CD14-positive monocyte (primary cell): ENCODE measurements around the gene RPSA. TPM values are rescaled to one million over a fixed set of nuclear protein-coding genes. Genes with fewer than 3 reads are reported as not detected.

ENCODE experiments used
- DNase-seq, 3 donors: peaks; one replicate each; pipeline ENCODE4 v3.0.0-alpha.2; 2011 to 2022
- H2AFZ ChIP-seq: 2 replicates; pipeline ENCODE4 v1.6.0; 2012; ENCODE audit warnings: mild to moderate bottlenecking, low read depth, low read length, inconsistent platforms; ENCODE audit not compliant: insufficient read depth, poor library complexity, severe bottlenecking
- H3K27ac ChIP-seq, 2 donors: 1 replicate in 1 of 2; 2 replicates in 1 of 2; pipeline ENCODE4 v1.5.1; 2012 to 2013; ENCODE audit warnings: low read length in 2 of 2, control low read depth in 1 of 2, inconsistent platforms in 1 of 2, low read depth in 1 of 2, mild to moderate bottlenecking in 1 of 2
- H3K27me3 ChIP-seq, 2 donors: one replicate each; pipeline versions ENCODE4 v1.6.0 to v1.6.1; 2011 to 2013; ENCODE audit warnings: low read length in 2 of 2; ENCODE audit not compliant: control insufficient read depth in 2 of 2, insufficient read depth in 2 of 2
- H3K36me3 ChIP-seq, 2 donors: replicated peaks in 1 of 2; 1 replicate in 1 of 2; 2 replicates in 1 of 2; pipeline versions ENCODE4 v1.5.1 to v1.6.1; 2012 to 2013; ENCODE audit warnings: low read length in 2 of 2, control low read depth in 1 of 2, inconsistent platforms in 1 of 2, mild to moderate bottlenecking in 1 of 2; ENCODE audit not compliant: insufficient read depth in 2 of 2, control insufficient read depth in 1 of 2
- H3K4me1 ChIP-seq, 2 donors: 1 replicate in 1 of 2; 2 replicates in 1 of 2; pipeline versions ENCODE4 v1.5.1 to v1.6.1; 2012 to 2013; ENCODE audit warnings: low read length in 2 of 2, control low read depth in 1 of 2, inconsistent platforms in 1 of 2, mild to moderate bottlenecking in 1 of 2, moderate library complexity in 1 of 2; ENCODE audit not compliant: insufficient read depth in 2 of 2, control insufficient read depth in 1 of 2
- H3K4me2 ChIP-seq: replicated peaks from 2 replicates; pipeline ENCODE3; 2012; ENCODE audit warnings: low read length, moderate library complexity, mild to moderate bottlenecking; ENCODE audit not compliant: poor library complexity, severe bottlenecking; ENCODE audit errors: extremely low read depth
- H3K4me3 ChIP-seq, 3 experiments: fragments of 200-600 bp in 1 of 3; sonication (generic) in 1 of 3; replicated peaks in 1 of 3; 1 replicate in 2 of 3; 2 replicates in 1 of 3; pipeline ENCODE4 v1.5.1; 2011 to 2013; ENCODE audit warnings: low read length in 3 of 3, mild to moderate bottlenecking in 3 of 3, control low read depth in 2 of 3, low read depth in 2 of 3, inconsistent platforms in 1 of 3, moderate library complexity in 1 of 3
- H3K79me2 ChIP-seq: 2 replicates; pipeline ENCODE4 v1.6.0; 2012; ENCODE audit warnings: mild to moderate bottlenecking, control low read depth, inconsistent platforms, low read length, moderate library complexity; ENCODE audit not compliant: insufficient read depth
- H3K9ac ChIP-seq: 2 replicates; pipeline ENCODE4 v1.6.0; 2017; ENCODE audit warnings: low read length, mild to moderate bottlenecking; ENCODE audit not compliant: insufficient read depth, poor library complexity, severe bottlenecking
- H3K9me3 ChIP-seq, 2 donors: replicated peaks in 1 of 2; 1 replicate in 1 of 2; 2 replicates in 1 of 2; pipeline versions ENCODE4 v1.5.1 to v1.6.1; 2012 to 2013; ENCODE audit warnings: low read length in 2 of 2, control low read depth in 1 of 2; ENCODE audit not compliant: control insufficient read depth in 1 of 2, insufficient read depth in 1 of 2
- H4K20me1 ChIP-seq: 2 replicates; pipeline ENCODE4 v1.6.0; 2012; ENCODE audit warnings: mild to moderate bottlenecking, low read length, control low read depth, moderate library complexity; ENCODE audit not compliant: insufficient read depth
- H3K27ac Mint-ChIP-seq, 7 donors: one replicate each; pipeline ENCODE4 v1.8.0; 2020; ENCODE audit warnings: mild to moderate bottlenecking in 7 of 7, mixed read lengths in 7 of 7, moderate library complexity in 6 of 7, inconsistent platforms in 2 of 7
- H3K27me3 Mint-ChIP-seq, 3 donors: one replicate each; pipeline ENCODE4 v1.8.0; 2021 to 2022; ENCODE audit warnings: low read depth in 3 of 3, mild to moderate bottlenecking in 3 of 3, mixed read lengths in 3 of 3, moderate library complexity in 3 of 3, inconsistent platforms in 1 of 3
- H3K36me3 Mint-ChIP-seq, 2 donors: one replicate each; pipeline ENCODE4 v1.8.0; 2020; ENCODE audit warnings: mixed read lengths in 2 of 2, inconsistent platforms in 1 of 2, mild to moderate bottlenecking in 1 of 2
- H3K4me1 Mint-ChIP-seq: one replicate; pipeline ENCODE4 v1.8.0; 2020; ENCODE audit warnings: mild to moderate bottlenecking, mixed read lengths
- H3K4me3 Mint-ChIP-seq, 2 donors: one replicate each; pipeline ENCODE4 v1.8.0; 2020; ENCODE audit warnings: mild to moderate bottlenecking in 2 of 2, mixed read lengths in 2 of 2, moderate library complexity in 1 of 2
- H3K9me3 Mint-ChIP-seq, 7 donors: one replicate each; pipeline ENCODE4 v1.8.0; 2020 to 2022; ENCODE audit warnings: mixed read lengths in 7 of 7, mild to moderate bottlenecking in 6 of 7, moderate library complexity in 6 of 7, inconsistent platforms in 2 of 7
- WGBS: methylation state at CpG from one replicate; pipeline ENCODE4 v1.1.5; 2013; ENCODE audit warnings: missing lambda C conversion rate; ENCODE audit not compliant: insufficient coverage; 5-methylcytosine and 5-hydroxymethylcytosine counted together
- intact Hi-C, 2 donors: fragments of 100-400 bp; cut with micrococcal nuclease; formaldehyde crosslinking; loops; one replicate each; pipeline versions ENCODE4 v1.15.0 to v1.15.1; 2023
- polyA plus RNA-seq, 3 donors: library from polyadenylated mRNA; depleted of rRNA in 1 of 3; unstranded in 2 of 3; stranded (reverse) in 1 of 3; fragments of 300-500 nt in 2 of 3; fragments of >200 nt in 1 of 3; fragmentation: Illumina TruSeq in 2 of 3; gene quantifications; 1 replicate in 2 of 3; 2 replicates in 1 of 3; pipeline ENCODE4 v1.2.3, GENCODE V29; 2012 to 2021
- TF ChIP-seq, protein P1 (sequence below): fragments of 200-600 bp; IDR thresholded peaks from one replicate; pipeline ENCODE4 v1.8.0; 2022; ENCODE audit warnings: antibody characterized with exemption, mild to moderate bottlenecking

The RPSA gene
- polyA plus RNA-seq, 3 donors: 172 to 574 (median 219) TPM

DNA sequence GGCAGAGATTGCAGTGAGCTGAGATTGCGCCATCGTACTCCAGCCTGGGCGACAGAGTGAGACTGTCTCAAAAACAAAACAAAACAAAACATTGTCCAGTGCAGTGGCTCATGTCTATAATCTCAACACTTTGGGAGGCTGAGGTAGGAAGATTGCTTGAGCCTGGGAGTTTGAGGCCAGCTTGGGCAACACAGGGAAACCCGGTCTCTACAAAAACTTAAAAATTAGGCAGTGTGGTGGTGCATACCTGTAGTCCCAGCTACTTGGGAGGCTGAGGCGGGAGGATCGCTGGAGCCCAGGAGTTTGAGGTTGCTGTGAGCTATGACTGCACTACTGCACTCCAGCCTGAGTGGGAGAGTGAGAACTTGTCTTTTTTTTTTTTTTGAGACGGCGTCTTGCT lies 33.8 kb downstream of the RPSA start:
- no peak overlapping the region for H3K27ac ChIP-seq
- H3K4me3 ChIP-seq: no peak overlapping the region
- H3K4me1 Mint-ChIP-seq: no peaks in the 10 kb centered on the region
- TF ChIP-seq, protein P1, sequence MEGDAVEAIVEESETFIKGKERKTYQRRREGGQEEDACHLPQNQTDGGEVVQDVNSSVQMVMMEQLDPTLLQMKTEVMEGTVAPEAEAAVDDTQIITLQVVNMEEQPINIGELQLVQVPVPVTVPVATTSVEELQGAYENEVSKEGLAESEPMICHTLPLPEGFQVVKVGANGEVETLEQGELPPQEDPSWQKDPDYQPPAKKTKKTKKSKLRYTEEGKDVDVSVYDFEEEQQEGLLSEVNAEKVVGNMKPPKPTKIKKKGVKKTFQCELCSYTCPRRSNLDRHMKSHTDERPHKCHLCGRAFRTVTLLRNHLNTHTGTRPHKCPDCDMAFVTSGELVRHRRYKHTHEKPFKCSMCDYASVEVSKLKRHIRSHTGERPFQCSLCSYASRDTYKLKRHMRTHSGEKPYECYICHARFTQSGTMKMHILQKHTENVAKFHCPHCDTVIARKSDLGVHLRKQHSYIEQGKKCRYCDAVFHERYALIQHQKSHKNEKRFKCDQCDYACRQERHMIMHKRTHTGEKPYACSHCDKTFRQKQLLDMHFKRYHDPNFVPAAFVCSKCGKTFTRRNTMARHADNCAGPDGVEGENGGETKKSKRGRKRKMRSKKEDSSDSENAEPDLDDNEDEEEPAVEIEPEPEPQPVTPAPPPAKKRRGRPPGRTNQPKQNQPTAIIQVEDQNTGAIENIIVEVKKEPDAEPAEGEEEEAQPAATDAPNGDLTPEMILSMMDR: no peak
- no peaks in the 10 kb centered on the region for H3K36me3 ChIP-seq
- no peaks in the 10 kb centered on the region for H3K27me3 ChIP-seq
- H3K27me3 Mint-ChIP-seq: peaks cover 0 to 2% (median 1%) of the 10 kb centered on the region in 3 donors
- no peak overlapping the region for H3K4me2 ChIP-seq
- no peaks in the 10 kb centered on the region for H3K36me3 Mint-ChIP-seq
- H3K4me1 ChIP-seq: no peaks in the 10 kb centered on the region
- no peak for DNase-seq
- H3K79me2 ChIP-seq: no peaks in the 10 kb centered on the region
- H3K4me3 Mint-ChIP-seq: no peak overlapping the region
- no peak overlapping the region for H3K27ac Mint-ChIP-seq
- H3K9me3 ChIP-seq: no peaks in the 10 kb centered on the region
- no peak overlapping the region for H3K9ac ChIP-seq
- intact Hi-C loops: no loop called here
- 100% methylated on average over 3 of the region's 8 CpGs for WGBS
- H2AFZ ChIP-seq: no peak overlapping the region
- H4K20me1 ChIP-seq: no peaks in the 10 kb centered on the region
- H3K9me3 Mint-ChIP-seq: peaks cover 0 to 2% (median 0%) of the 10 kb centered on the region in 7 donors

DNA sequence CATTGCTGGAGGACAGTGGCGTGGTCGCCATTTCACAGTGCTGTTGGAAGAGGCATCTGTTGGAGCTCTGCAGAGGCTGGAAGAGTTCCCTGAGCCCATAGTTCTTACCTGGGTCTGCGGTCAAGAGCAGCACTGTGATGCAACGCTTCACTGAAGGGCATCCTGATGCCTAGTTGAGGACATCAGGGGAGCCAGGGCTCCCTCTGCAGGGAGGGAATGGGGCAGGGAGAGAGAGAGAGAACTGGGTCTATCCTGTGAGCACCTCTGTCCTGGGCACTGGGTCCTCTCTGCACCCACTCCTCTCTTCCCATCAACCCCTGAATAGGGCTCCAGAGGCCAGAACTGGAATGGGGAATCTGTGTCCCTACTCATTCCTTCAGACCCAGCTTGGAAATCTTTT lies 37.0 kb downstream of the RPSA start:
- intact Hi-C loops: no loop called here
- no peaks in the 10 kb centered on the region for H3K9me3 Mint-ChIP-seq
- Histone ChIP-seq H3K4me1 (no peaks in the 10 kb centered on the region), H3K9me3 (no peaks in the 10 kb centered on the region), H3K27ac (no peak overlapping the region), H4K20me1 (no peaks in the 10 kb centered on the region), H3K4me2 (no peak overlapping the region), H3K27me3 (no peaks in the 10 kb centered on the region), H3K36me3 (no peaks in the 10 kb centered on the region), H2AFZ (no peak overlapping the region), H3K79me2 (no peaks in the 10 kb centered on the region), H3K4me3 (no peak overlapping the region), H3K9ac (no peak overlapping the region)
- peaks cover 3% of the 10 kb centered on the region for H3K4me1 Mint-ChIP-seq
- TF ChIP-seq, protein P1: no peak
- 97% methylated on average over 4 of the region's 4 CpGs for WGBS
- H3K36me3 Mint-ChIP-seq: no peaks in the 10 kb centered on the region
- H3K4me3 Mint-ChIP-seq: no peak overlapping the region
- DNase-seq: no peak
- H3K27me3 Mint-ChIP-seq: peaks cover 0 to 2% (median 1%) of the 10 kb centered on the region in 3 donors
- no peak overlapping the region for H3K27ac Mint-ChIP-seq
